Cerebellar cortex (tissue), 1 donor: ENCODE data around the gene ALDOB.
"Not testable (repeated sequence)": the region's sequence is repeated elsewhere in the genome, so short reads cannot be mapped to it uniquely, and the experiment has no call there.

ENCODE experiments used
- DNase-seq: peaks from one replicate; pipeline ENCODE4 v3.0.0-alpha.2; 2015; ENCODE audit warnings: low spot score

The ALDOB gene

GRCh38 chr9:101384873-101385536 is 50.6 kb downstream of the ALDOB start, which contains the start of gene BAAT:
BAAT (minus strand) TSS chr9:101385006; CDS start chr9:101371404, 13,602 bp downstream.
- DNase-seq = not testable (repeated sequence)

GRCh38 chr9:101383361-101383760 is 52.2 kb downstream of the ALDOB start:
- no peak for DNase-seq

GRCh38 chr9:101381833-101382342 is 53.7 kb downstream of the ALDOB start:
- no peak for DNase-seq

GRCh38 chr9:101381118-101381517 is 54.5 kb downstream of the ALDOB start:
- no peak for DNase-seq

- no peak for DNase-seq
Observed at GRCh38 chr9:101380295-101380694, 55.3 kb downstream of the ALDOB start.

GRCh38 chr9:101376111-101376848 is 59.3 kb downstream of the ALDOB start:
- DNase-seq = no peak

- DNase-seq = no peak
Observed at GRCh38 chr9:101375546-101375945, 60.0 kb downstream of the ALDOB start.

- no peak for DNase-seq
Observed at GRCh38 chr9:101372327-101373118, 63.1 kb downstream of the ALDOB start.

GRCh38 chr9:101371813-101372212 is 63.8 kb downstream of the ALDOB start:
- no peak for DNase-seq
